GM18870 (cell line): Measurements from ENCODE around the gene ICA1.
"Not testable (repeated sequence)": the region's sequence is repeated elsewhere in the genome, so short reads cannot be mapped to it uniquely, and the experiment has no call there.

Experiments used
- ATAC-seq: cut with Tn5 transposase; IDR thresholded peaks from one replicate; pipeline ENCODE4 v1.9.1; 2021; ENCODE audit warnings: moderate library complexity; ENCODE audit not compliant: unreplicated experiment

The ICA1 gene

DNA sequence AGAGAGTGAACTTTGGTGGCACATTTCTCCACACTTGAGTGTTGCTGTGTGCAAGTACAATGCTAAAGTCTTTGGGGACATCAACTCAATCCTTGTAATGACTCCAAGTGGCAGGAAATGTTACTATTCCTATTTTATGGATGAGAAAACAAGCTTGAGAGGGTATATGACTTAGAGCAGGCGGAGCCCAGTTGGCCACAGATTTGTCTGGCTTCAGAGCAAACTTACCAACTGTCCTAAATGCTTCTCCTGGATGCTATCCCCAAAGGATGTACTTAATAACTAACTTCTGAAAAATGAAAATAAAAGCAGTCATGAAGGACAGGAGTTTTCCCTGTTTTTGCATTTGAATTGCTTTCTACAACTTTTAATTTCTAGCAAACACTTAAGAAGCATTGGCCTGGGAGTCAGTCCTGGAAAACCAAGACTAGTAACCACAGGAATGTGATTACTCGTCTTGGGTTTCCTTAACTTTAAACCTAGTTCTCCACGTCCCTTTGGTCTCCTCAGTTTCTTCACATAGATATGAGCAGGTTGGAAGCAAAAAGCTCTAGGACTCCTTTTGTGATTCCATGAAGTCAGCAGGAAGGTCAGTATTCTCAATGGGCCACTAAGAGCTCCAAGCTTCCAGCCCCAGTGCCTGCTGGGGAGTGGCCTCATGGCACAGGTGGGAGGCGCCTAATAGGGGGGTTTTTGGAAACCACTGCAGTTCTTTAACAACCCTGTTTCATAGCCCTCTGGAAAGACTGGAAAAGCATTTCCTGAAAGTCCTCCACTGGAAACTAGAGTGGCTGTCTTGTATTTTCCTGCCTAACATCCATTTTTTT lies 152.6 kb downstream of the ICA1 start:
- ATAC-seq: no peak

DNA sequence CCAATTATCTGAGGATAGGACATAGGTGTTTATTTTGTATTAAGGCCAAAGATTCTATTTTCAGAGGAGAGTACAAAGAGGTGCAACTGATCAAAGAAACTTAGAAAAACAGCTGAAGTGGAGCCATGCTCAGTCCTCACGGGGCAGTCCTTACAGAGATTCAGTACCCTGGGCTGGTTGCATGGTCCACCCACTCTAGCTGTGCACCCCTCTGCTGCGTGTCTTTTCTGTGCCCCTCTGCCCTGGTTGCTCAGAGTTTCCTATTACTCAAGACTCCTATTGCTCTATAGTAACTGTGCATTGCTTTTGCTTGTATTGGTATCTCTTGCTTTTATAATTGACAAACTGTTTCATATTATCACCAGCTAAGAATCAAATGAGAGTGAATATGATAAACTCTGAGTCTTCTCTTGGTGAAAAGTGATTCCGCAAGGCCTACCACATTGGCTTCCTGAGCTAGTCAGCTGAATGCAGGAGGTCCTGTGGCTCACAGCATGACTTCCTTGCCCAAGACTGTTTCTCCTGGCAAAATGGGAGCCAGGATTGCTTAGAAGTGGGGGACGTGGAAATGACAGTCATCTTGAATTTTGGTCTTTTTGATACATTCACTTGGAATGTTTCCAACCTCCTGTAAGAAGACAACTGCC lies 156.4 kb downstream of the ICA1 start:
- no peak for ATAC-seq

DNA sequence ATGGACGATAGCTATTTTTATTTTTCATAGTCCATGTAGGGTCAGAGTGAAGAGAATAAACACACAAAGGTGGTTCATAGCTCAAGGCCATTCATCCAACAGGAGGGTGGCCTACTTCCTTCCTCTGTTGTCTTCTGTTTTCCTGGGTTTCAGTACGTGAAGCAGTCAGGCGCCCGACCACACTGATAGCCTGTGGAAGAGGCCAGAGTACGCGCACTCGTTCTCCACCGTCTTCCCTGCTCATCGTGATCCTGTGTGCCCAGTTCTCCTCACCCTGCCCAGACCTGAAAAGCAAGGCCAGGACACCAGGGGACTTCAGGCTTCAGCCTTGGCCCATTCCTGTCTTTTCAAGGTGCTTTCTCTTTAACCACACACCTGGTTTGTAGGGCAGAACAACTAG lies 158.7 kb downstream of the ICA1 start:
- no peak for ATAC-seq

DNA sequence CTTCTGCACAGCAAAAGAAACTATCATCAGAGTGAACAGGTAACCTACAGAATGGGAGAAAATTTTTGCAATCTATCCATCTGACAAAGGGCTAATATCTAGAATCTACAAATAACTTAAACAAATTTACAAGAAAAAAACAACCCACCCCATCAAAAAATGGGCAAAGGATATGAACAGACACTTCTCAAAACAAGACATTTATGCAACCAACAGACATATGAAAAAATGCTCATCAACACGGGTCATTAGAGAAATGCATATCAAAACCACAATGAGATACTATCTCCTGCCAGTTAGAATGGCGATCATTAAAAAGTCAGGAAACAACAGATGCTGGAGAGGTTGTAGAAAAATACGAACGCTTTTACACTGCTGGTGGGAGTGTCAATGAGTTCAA lies 160.7 kb downstream of the ICA1 start:
- not testable (repeated sequence) for ATAC-seq

DNA sequence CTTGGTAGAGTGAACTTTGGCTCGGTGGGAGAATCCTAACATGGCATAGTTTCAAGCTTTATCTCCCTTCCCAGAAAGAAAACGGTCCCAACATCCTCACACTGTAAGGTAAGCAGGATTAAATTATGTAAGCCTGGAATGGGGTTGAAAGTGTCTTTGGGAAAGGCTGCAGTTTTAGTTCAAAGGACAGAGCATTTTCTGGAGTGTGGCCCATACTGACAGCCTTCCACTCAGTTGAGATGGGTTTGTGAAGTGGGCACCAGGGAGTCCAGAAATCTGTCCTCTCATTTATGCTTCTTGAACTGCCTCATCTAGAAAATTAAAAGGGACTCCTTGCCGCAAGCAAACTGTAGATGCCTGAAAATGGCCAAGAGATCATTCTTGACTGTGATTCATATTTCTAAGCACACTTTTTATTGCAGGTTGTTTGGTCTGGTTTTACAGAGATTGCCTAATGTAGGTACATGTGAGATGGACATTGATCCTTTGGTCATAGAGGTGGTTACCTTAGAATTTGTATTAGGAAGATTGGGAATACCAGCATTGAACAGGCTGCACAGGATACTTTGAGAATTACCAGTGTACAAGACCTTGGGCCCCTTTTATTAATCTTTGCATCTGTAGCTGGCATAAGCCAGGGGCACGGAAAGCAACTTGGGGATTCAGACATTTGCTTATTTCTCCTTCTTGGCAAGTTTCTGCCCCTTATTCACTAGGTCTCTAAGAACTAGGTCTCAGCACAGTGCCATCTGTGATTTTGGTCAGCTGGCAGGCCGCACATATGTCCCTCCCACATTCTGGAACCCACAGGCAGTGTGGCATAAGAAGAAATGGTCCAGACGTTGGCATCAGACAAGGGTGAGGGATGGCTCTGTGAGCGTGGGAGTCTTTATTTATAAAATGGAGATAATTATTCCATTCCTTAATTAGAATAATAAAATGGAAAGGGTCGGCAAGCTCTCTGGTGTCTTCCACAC lies 167.5 kb downstream of the ICA1 start:
- ATAC-seq: no peak

DNA sequence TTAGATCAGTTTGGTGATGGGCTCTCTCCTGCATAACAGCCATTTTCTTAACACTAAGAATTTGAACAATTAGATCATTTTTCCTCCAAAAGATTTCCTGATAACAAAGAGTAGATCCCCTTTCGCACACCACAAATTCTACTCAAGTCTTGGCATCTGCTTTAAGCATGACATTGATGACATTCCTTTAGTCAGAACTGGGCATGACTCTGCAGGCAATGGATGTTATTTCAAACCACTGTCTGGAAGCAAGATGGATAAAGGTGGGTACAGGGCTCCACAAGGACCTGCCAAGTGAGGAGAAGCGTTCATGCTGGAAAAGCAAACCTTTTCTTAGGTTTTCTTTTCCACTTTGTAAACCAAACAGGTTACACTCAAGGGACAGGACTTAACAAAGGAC lies 169.8 kb downstream of the ICA1 start:
- no peak for ATAC-seq

DNA sequence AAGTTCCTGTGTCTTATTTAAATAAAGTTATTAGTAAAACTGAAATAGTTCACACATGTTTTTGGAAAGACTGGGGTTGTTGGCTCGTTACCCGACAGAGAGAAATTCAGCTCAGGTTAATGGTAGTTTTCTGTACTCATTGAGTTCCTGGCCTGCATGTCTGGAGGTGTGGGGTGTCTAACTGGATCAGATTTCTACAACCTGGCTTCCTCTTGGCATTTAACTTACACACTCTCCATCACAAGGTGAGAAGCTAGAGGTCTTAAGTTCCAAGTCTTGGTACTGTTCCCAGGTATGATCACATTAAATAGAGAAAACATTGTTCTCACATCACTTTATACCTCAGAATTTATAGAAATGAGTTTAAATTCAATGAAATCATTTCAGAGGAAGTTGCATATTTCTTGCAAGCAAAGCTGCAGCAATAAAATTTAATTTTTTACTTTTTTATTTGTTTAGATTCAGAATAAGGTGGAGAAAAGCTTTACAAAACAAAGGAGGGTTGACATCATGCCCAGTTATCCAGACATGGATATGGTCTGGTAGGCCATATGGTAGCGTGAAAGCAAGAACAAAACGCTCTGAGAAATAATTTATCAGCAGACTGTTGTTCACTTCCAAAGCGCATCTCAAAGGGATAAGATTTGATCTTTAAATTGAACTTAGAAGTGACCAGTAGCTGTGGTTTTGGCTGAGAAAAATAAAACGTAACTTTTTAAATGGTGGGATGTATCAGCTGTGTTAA lies 172.8 kb downstream of the ICA1 start:
- no peak for ATAC-seq

DNA sequence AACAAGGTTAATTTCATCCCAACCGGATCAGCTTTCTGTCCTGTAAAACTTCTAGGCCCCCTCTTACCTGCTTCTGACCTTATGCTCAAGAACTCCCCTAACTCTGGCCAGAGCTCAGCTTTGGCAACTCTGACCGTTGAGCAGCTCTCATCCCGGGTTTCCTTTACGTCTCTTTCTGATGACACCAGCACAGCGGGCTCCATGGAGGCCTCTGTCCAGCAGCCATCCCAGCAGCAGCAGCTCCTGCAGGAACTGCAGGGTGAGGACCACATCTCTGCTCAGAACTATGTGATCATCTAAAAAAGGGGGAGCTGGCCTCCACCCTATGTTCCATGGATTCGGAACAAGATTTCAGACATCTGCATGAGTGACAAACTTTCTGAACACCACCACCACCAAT lies 175.7 kb downstream of the ICA1 start:
- no peak for ATAC-seq

DNA sequence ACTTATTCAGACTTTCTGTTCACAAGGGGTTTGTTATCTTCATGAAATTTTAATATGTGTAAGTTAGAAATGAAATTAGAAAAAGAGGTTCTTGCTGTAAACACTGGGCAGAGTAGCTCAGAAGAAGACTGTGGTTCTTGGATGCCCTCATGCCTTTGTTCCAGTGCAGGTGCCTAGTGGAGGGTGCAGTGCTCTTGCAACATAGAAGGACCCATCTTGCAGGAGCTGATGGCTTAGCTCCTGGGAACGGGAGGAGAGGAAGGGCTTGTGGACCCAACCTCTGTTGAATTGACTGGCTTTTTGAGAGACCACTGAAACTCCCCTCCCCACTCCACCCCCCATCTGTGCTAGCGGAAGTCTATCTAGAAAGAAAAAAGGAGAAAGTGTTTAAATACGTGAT lies 176.5 kb downstream of the ICA1 start:
- no peak for ATAC-seq

DNA sequence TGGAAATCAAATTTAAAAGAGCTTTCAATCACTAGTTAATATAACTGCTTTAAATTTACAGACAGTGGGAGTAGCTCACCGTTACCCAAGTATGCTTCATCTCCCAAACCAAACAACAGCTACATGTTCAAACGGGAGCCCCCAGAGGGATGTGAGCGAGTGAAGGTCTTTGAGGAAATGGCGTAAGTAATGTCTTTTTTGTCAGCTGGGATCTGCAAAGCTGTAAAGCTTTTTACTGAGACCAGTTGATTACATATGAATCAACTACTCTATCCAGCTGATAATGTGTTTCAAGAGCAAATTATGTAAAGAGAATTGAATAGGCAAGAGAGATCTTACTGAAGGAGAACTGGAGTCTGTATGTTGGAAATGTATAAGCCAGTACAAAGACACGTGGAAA lies 177.1 kb downstream of the ICA1 start:
- ATAC-seq: no peak

DNA sequence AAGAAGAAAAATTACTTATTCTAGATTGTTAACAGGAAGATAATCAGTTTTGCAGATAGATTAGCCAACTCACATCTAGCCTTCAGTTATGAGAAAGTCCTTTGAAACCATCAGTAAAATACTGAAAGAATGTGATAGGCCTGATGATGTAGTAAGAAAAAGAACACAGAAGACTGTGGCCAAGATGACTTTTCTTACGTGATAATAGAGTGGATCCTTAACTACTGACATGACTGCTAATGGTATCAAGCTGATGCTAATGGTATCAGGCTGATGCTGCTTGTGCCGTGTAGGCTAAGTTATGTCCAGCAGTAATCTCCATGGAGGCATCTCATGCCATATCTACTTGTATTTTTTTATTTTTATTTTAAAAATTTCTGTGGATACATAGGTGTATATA lies 179.2 kb downstream of the ICA1 start:
- no peak for ATAC-seq

DNA sequence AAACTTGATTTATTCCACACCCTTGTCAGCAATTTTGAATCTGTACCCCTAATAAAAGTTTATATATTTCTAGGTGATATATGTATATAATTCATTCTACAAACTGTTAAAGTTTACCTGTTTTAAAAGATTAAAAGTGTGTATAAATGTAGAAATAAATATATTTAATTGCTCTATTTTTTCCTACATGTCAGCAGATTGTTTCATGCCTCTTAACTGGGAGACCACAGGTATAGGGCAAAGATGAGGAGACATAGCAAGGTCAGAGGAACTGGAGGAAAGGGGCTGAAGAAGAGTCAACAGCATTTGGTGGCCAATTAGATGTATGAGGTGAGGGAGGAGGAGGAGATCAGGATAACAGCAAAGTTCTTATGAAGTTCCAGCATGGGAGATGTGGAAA lies 183.5 kb downstream of the ICA1 start:
- ATAC-seq: no peak

DNA sequence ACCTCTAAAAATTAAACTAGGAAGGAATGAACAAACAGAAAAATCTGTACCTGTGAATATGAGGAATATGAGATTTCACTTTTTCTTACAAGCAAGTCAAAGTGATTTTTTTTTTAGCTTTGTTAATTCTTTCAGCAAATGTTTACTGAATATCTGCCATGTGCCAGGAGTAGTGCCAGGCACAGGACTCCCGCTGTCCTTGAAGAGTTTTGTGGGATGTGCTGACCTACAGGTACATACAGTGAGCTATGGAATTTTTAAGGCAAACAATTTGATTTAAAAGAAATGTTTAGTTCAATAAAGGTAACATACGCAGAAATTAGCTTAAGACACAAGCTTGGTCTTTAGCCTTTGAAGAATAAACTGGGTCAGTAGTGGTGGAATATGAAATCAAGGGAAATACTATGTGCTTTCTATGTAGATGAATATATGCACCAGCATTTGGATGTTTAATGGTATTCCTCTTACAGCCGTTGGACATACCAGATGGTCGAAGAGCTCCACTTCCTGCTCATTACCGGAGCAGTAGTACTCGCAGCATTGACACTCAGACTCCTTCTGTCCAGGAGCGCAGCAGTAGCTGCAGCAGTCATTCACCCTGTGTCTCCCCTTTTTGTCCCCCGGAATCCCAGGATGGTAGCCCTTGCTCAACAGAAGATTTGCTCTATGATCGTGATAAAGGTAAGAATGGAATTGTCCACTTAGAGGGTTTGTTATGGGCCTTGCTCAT lies 191.4 kb downstream of the ICA1 start:
- no peak for ATAC-seq

DNA sequence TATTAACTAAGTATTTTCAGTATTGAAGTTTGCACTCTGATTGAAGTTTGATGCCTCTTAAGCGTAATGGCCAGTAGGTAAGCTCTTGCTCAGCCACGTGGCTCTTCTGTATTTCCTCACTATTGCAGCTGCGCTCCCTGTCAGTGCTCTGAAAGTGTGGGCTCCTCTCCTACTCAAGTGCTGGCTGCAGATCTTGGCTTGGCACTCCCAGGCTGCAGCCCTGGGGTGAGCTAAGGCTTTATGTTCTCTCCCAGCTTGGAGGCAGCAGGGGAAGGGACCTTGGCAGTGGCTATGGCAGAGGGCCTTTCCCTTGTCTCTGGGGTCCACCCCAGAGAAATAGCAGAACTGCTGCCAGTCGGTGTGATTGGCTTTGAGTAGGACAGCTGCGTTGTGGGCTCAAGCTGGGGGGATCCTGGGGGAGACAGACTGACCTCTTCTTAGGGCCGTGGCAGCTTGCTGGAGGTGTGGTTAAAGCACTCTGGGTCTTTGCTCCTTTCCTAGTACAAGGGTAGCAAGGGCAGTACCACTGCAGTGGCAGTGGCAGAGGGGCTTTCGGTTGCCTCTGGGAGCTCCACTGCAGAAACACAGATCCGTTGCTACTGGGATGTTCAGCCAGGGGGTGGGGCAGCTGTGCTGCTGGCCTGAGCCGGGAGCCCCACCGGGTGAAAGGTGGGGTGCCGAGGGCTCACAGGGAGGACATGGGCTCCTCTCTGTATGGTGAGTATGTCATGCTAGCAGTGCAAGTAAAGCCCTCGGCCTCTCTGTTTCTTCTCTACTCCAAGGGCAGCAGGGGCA lies 192.9 kb downstream of the ICA1 start:
- ATAC-seq: no peak

DNA sequence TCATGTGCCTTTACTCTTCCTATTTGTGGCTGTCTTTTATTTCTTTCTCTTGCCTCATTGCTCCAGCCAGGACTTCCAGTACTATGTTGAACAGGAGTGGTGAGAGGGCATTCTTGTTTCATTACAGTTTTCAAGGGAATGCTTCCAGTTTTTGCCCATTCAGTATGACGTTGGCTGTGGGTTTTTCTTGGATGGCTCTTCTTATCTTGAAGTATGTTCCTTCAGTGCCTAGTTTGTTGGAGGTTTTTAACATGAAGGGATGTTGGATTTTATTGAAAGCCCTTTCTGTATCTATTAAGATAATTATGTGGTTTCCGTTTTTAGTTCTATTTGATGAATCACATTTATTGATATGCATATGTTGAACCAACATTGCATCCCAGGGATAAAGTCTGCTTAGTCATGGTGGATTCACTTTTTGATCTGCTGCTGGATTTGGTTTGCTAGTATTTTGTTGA lies 196.6 kb downstream of the ICA1 start:
- ATAC-seq: no peak

DNA sequence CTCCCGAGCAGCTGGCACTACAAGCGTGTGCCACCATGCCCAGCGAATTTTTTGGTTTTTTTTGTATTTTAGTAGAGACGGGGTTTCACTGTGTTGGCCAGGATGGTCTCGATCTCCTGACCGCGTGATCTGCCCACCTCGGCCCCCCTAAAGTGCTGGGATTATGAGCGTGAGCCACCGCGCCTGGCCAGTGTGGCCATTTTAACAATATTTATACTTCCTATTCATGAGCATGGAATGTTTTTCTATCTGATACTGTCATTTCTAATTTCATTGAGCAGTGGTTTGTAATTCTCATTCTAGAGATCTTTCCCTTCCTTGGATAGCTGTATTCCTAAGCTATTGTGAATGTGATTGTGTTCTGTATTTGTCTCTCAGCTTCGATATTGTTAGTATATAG lies 197.1 kb downstream of the ICA1 start:
- no peak for ATAC-seq

DNA sequence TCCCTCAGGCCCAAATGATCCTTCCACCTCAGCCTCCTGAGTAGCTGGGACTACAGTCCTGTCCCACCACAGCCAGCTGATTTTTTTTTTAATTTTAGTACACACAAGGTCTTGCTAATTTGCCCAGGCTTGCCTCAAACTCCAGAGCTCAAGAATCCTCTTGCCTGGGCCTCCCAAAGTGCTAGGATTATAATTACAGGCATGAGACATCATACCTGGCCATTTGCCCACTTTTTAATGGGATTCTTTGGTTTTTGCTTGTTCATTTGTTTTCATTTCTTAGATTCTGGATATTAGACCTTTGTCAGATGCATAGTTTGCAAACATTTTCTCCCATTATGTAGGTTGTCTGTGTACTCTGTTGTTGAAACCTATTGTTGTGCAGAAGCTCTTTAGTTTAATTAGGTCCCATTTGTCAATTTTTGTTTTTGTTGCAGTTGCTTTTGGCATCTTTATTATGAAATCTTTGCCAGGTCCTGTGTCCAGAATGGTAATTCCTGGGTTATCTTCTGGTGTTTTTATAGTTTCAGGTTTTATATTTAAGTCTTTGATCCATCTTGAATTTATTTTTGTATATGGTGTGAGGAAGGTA lies 198.2 kb downstream of the ICA1 start:
- ATAC-seq: no peak

DNA sequence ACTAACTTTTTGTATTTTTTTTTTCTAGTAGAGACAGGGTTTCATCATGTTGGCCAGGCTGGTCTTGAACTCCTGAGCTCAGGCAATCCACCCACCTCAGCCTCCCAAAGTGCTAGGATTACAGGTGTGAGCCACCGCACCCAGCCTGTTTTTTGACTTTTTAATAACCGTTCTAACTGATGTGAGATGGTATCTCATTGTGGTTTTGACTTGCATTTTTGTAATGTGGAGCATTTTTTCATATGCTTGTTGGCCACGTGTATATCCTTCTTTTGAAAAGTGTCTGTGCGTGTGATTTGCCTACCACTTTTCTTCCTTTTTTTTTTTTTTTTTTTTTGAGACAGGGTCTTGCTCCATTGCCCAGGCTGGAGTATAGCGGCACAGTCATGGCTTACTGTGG lies 198.7 kb downstream of the ICA1 start:
- ATAC-seq: not testable (repeated sequence)
